IMR-90 (cell line): ENCODE data around the gene LAMA2. TPM values are rescaled to one million over a fixed set of nuclear protein-coding genes. Genes with fewer than 3 reads are reported as not detected.

Source experiments
- ATAC-seq: fragments of 200-7000 bp; cut with Tn5 transposase; 2 replicates; pipeline ENCODE4 v1.9.1; 2020; ENCODE audit warnings: low read depth, mild to moderate bottlenecking, moderate library complexity
- BruUV-seq: library from RNA; stranded (reverse); fragments of 400-500 nt; replicated peaks from 2 replicates; lab custom pipeline; 2021; lab: Mats Ljungman, UMichigan
- CTCF ChIA-PET: fragments of 300-600 bp; formaldehyde crosslinking; extraction: SDS; loops from one replicate; lab custom pipeline; 2021; ENCODE audit warnings: antibody characterized with exemption; lab: Yijun Ruan, JAX
- POLR2A ChIA-PET: fragments of 300-600 bp; sonication (Branson Sonifier 250); formaldehyde crosslinking; loops from one replicate; lab custom pipeline; 2022; ENCODE audit warnings: antibody characterized with exemption; ENCODE audit not compliant: unreplicated experiment; lab: Charles Lee
- DNase-seq: peaks from one replicate; pipeline ENCODE4 v3.0.0; 2013
- H2AFZ ChIP-seq: replicated peaks from 2 replicates; pipeline ENCODE3; 2013; ENCODE audit warnings: low read length, mild to moderate bottlenecking; ENCODE audit not compliant: poor library complexity
- H2AK5ac ChIP-seq: 2 replicates; pipeline ENCODE4 v1.6.1; 2013; ENCODE audit warnings: low read depth, low read length, inconsistent platforms
- H2AK9ac ChIP-seq: replicated peaks from 2 replicates; pipeline ENCODE3; 2013; ENCODE audit warnings: mild to moderate bottlenecking, low read depth, low read length, moderate library complexity; ENCODE audit not compliant: poor library complexity
- H2BK120ac ChIP-seq: 2 replicates; pipeline ENCODE4 v1.6.1; 2013; ENCODE audit warnings: low read depth, low read length, inconsistent platforms
- H2BK15ac ChIP-seq: 3 replicates; pipeline ENCODE4 v1.6.1; 2013; ENCODE audit warnings: low read depth, low read length, inconsistent platforms
- H2BK20ac ChIP-seq: 2 replicates; pipeline ENCODE4 v1.6.1; 2013; ENCODE audit warnings: low read depth, mild to moderate bottlenecking, inconsistent platforms, low read length, moderate library complexity
- H2BK5ac ChIP-seq: 2 replicates; pipeline ENCODE4 v1.6.1; 2013; ENCODE audit warnings: mild to moderate bottlenecking, low read depth, low read length, inconsistent platforms; ENCODE audit not compliant: poor library complexity, severe bottlenecking
- H3K14ac ChIP-seq: replicated peaks from 2 replicates; pipeline ENCODE4 v1.6.1; 2013; ENCODE audit warnings: low read depth, low read length, inconsistent platforms
- H3K18ac ChIP-seq: 2 replicates; pipeline ENCODE4 v1.6.1; 2013; ENCODE audit warnings: low read depth, low read length, control low read depth
- H3K23ac ChIP-seq: 2 replicates; pipeline ENCODE4 v1.6.1; 2013; ENCODE audit warnings: low read depth, low read length, inconsistent platforms
- H3K27ac ChIP-seq: 2 replicates; pipeline ENCODE4 v1.5.1; 2013; ENCODE audit warnings: mild to moderate bottlenecking, control low read depth, low read length; ENCODE audit not compliant: insufficient read depth
- H3K27me3 ChIP-seq: 2 replicates; pipeline ENCODE4 v1.6.1; 2013; ENCODE audit warnings: low read length; ENCODE audit not compliant: control insufficient read depth, insufficient read depth
- H3K36me3 ChIP-seq: 2 replicates; pipeline ENCODE4 v1.6.1; 2013; ENCODE audit warnings: low read length, mixed read lengths; ENCODE audit not compliant: control insufficient read depth, insufficient read depth
- H3K4ac ChIP-seq: 2 replicates; pipeline ENCODE4 v1.6.1; 2013; ENCODE audit warnings: low read depth, low read length, inconsistent platforms
- H3K4me1 ChIP-seq: 2 replicates; pipeline ENCODE4 v1.6.1; 2013; ENCODE audit warnings: low read length, mixed read lengths; ENCODE audit not compliant: control insufficient read depth, insufficient read depth
- H3K4me2 ChIP-seq: 2 replicates; pipeline ENCODE4 v1.6.1; 2013; ENCODE audit warnings: low read depth, mild to moderate bottlenecking, control low read depth, low read length, moderate library complexity
- H3K4me3 ChIP-seq: 2 replicates; pipeline ENCODE4 v1.5.1; 2013; ENCODE audit warnings: low read depth, mild to moderate bottlenecking, control low read depth, low read length, moderate library complexity; ENCODE audit not compliant: insufficient read depth
- H3K56ac ChIP-seq: 2 replicates; pipeline ENCODE4 v1.6.1; 2013; ENCODE audit warnings: low read length, inconsistent platforms; ENCODE audit not compliant: insufficient read depth; ENCODE audit errors: extremely low read depth
- H3K79me1 ChIP-seq, 2 experiments: 2 replicates each; pipeline ENCODE4 v1.6.1; 2013; ENCODE audit warnings: low read length in 2 of 2, inconsistent platforms in 1 of 2, low read depth in 1 of 2
- H3K9ac ChIP-seq: 2 replicates; pipeline ENCODE4 v1.6.1; 2013; ENCODE audit warnings: low read depth, low read length, control low read depth
- H3K9me1 ChIP-seq: 2 replicates; pipeline ENCODE4 v1.6.1; 2013; ENCODE audit warnings: low read length, inconsistent platforms; ENCODE audit not compliant: insufficient read depth
- H3K9me3 ChIP-seq: 2 replicates; pipeline ENCODE4 v1.6.1; 2013; ENCODE audit warnings: low read length; ENCODE audit not compliant: control insufficient read depth, insufficient read depth
- H4K20me1 ChIP-seq: 2 replicates; pipeline ENCODE4 v1.6.1; 2013; ENCODE audit warnings: low read length, inconsistent platforms; ENCODE audit not compliant: insufficient read depth
- H4K5ac ChIP-seq: 2 replicates; pipeline ENCODE4 v1.6.1; 2013; ENCODE audit warnings: mild to moderate bottlenecking, low read depth, low read length, control low read depth
- H4K8ac ChIP-seq, 2 experiments: 2 replicates each; pipeline ENCODE4 v1.6.1; 2013; ENCODE audit warnings: low read depth in 2 of 2, low read length in 2 of 2, control low read depth in 1 of 2, inconsistent platforms in 1 of 2
- H4K91ac ChIP-seq: 2 replicates; pipeline ENCODE4 v1.6.1; 2013; ENCODE audit warnings: low read depth, low read length, inconsistent platforms; ENCODE audit not compliant: insufficient read depth
- CTCF ChIP-seq: conservative IDR thresholded peaks from 2 replicates; pipeline ENCODE4 v1.5.1; 2012; ENCODE audit warnings: mild to moderate bottlenecking, low read depth, low read length, improper control_type of control experiment
- NFE2L2 ChIP-seq: fragments of 150-350 bp; IDR thresholded peaks from 2 replicates; pipeline ENCODE4 v1.6.1; 2016; ENCODE audit warnings: low read depth, mild to moderate bottlenecking, low read length
- RAD21 ChIP-seq: IDR thresholded peaks from 2 replicates; pipeline ENCODE4 v1.6.1; 2012; ENCODE audit warnings: low read length, improper control_type of control experiment
- SMC3 ChIP-seq: fragments of 150-350 bp; IDR thresholded peaks from 2 replicates; pipeline ENCODE4 v1.6.1; 2016; ENCODE audit warnings: low read depth, mild to moderate bottlenecking, antibody characterized with exemption, low read length, moderate library complexity
- WGBS, 2 experiments: methylation state at CpG; one replicate each; pipeline versions ENCODE4 v1.1.5 to v1.1.7; 2013; ENCODE audit warnings: missing lambda C conversion rate in 2 of 2; ENCODE audit not compliant: insufficient read length in 1 of 2; ENCODE audit errors: extremely low coverage in 2 of 2; 5-methylcytosine and 5-hydroxymethylcytosine counted together
- dilution Hi-C: fragments of 300-500 bp; cut with HindIII; formaldehyde crosslinking; loops from one replicate; pipeline ENCODE4 v1.14.3; 2018; ENCODE audit warnings: low sequenced_read_pairs; ENCODE audit not compliant: unreplicated experiment
- in situ Hi-C: fragments of 300-500 bp; cut with MboI; formaldehyde crosslinking; loops from 3 replicates; pipeline ENCODE4 v1.14.3; 2019; ENCODE audit warnings: low sequenced_read_pairs, inconsistent platforms, mixed read lengths
- intact Hi-C: fragments of 100-400 bp; cut with micrococcal nuclease; formaldehyde crosslinking; loops from 2 replicates; pipeline ENCODE4 v1.10.0; 2022
- polyA plus RNA-seq, 3 experiments: library from polyadenylated mRNA; depleted of rRNA; stranded (reverse); fragments of >200 nt; gene quantifications; 2 replicates each; pipeline ENCODE4 v1.2.3, GENCODE V29; 2012; ENCODE audit warnings: low replicate concordance in 1 of 3
- total RNA-seq: library from RNA; depleted of rRNA; stranded (reverse); fragments of >200 nt; gene quantifications from 2 replicates; pipeline ENCODE4 v1.2.3, GENCODE V29; 2012

The LAMA2 gene
- total and polyA plus RNA-seq, 2 of the 4 experiments (the other 2 are of a cell fraction): 9.9 to 13.3 TPM

GRCh38 chr6:129251669-129252376, 368.9 kb downstream of the LAMA2 start:
- Histone ChIP-seq H2AK9ac (no peak overlapping the region), H3K14ac (no peak overlapping the region), H2BK15ac (no peak overlapping the region), H2AFZ (no peak overlapping the region), H2BK5ac (no peak overlapping the region), H4K91ac (no peak overlapping the region), H3K4me3 (no peak overlapping the region), H3K4me2 (peak overlapping the region; percentile 37; the same call in 1 of the 2 replicates), H2BK120ac (no peak overlapping the region), H3K4me1 (no peaks in the 10 kb centered on the region; the same call in 1 of the 2 replicates), H3K9me3 (no peaks in the 10 kb centered on the region), H3K27ac (no peak overlapping the region), H3K23ac (no peak overlapping the region), H4K8ac (no peak overlapping the region), H2AK5ac (no peak overlapping the region), H3K27me3 (no peaks in the 10 kb centered on the region), H3K18ac (no peak overlapping the region), H3K79me1 (no peaks in the 10 kb centered on the region), H2BK20ac (no peak overlapping the region), H3K9ac (no peak overlapping the region), H3K36me3 (no peaks in the 10 kb centered on the region), H3K4ac (no peak overlapping the region), H4K5ac (no peak overlapping the region), H3K56ac (no peak overlapping the region), H4K20me1 (no peaks in the 10 kb centered on the region), H3K9me1 (no peaks in the 10 kb centered on the region)
- ChIA-PET CTCF (interaction anchor here (0.6 to 1.1 kb wide), 5 partner anchors 9 to 32 kb away, joined by 3 to 5 read pairs (median 5); no protein-coding TSS in a partner anchor), POLR2A (no interaction called here)
- dilution Hi-C loops: no loop called here
- intact Hi-C loops: loop anchor here (1.0 to 5.0 kb wide), 5 partner anchors 118 to 730 kb away; partner anchors contain the start of genes LAMA2 and PTPRK
- in situ Hi-C loops: no loop called here
- no TSS peak for BruUV-seq
- ATAC-seq (peak; percentile 81), DNase-seq (peak; percentile 75)
- peak; percentile 89 for TF ChIP-seq RAD21
- peak; percentile 80 for TF ChIP-seq CTCF
- no peak for TF ChIP-seq NFE2L2
- peak; percentile 65 for TF ChIP-seq SMC3
- WGBS, 2 experiments: no CpG with 5 or more reads among the region's 13 CpGs
